Measurements from ENCODE around the gene UBE2D3.

The UBE2D3 gene

GRCh38 chr4:102786279-102786678, 41.1 kb downstream of the UBE2D3 start:
- Histone ChIP-seq H3K4me1 (ENCODE audit: insufficient read depth, low read length) (no peaks in the 10 kb centered on the region), H3K4me3 (ENCODE audit: low read length) (no peak overlapping the region), H3K36me3 (ENCODE audit: insufficient read depth, low read depth, low read length) (no peaks in the 10 kb centered on the region), H3K9ac (ENCODE audit: low read depth, low read length) (no peak overlapping the region), H3K27me3 (ENCODE audit: insufficient read depth, low read length) (no peaks in the 10 kb centered on the region), H3K9me3 (ENCODE audit: insufficient read depth, low read depth, low read length) (no peaks in the 10 kb centered on the region), H3K27ac (ENCODE audit: low read length) (no peak overlapping the region)

- Histone ChIP-seq H3K36me3 (ENCODE audit: insufficient read depth, low read depth, low read length) (no peaks in the 10 kb centered on the region), H3K27me3 (ENCODE audit: insufficient read depth, low read length) (no peaks in the 10 kb centered on the region), H3K27ac (ENCODE audit: low read length) (no peak overlapping the region), H3K4me3 (ENCODE audit: low read length) (no peak overlapping the region), H3K9ac (ENCODE audit: low read depth, low read length) (no peak overlapping the region), H3K9me3 (ENCODE audit: insufficient read depth, low read depth, low read length) (no peaks in the 10 kb centered on the region), H3K4me1 (ENCODE audit: insufficient read depth, low read length) (no peaks in the 10 kb centered on the region)
Observed at GRCh38 chr4:102783006-102783405, 44.3 kb downstream of the UBE2D3 start.

- Histone ChIP-seq H3K9ac (ENCODE audit: low read depth, low read length) (no peak overlapping the region), H3K27me3 (ENCODE audit: insufficient read depth, low read length) (no peaks in the 10 kb centered on the region), H3K36me3 (ENCODE audit: insufficient read depth, low read depth, low read length) (no peaks in the 10 kb centered on the region), H3K4me1 (ENCODE audit: insufficient read depth, low read length) (no peaks in the 10 kb centered on the region), H3K4me3 (ENCODE audit: low read length) (no peak overlapping the region), H3K27ac (ENCODE audit: low read length) (no peak overlapping the region), H3K9me3 (ENCODE audit: insufficient read depth, low read depth, low read length) (no peaks in the 10 kb centered on the region)
Observed at GRCh38 chr4:102781570-102781969, 45.8 kb downstream of the UBE2D3 start.

GRCh38 chr4:102780476-102781144, 46.7 kb downstream of the UBE2D3 start:
- H3K9me3 ChIP-seq (ENCODE audit: insufficient read depth, low read depth, low read length): no peaks in the 10 kb centered on the region
- H3K27me3 ChIP-seq (ENCODE audit: insufficient read depth, low read length): no peaks in the 10 kb centered on the region
- no peak overlapping the region for H3K27ac ChIP-seq (ENCODE audit: low read length)
- H3K9ac ChIP-seq (ENCODE audit: low read depth, low read length): no peak overlapping the region
- H3K36me3 ChIP-seq (ENCODE audit: insufficient read depth, low read depth, low read length): no peaks in the 10 kb centered on the region
- no peak overlapping the region for H3K4me3 ChIP-seq (ENCODE audit: low read length)
- H3K4me1 ChIP-seq (ENCODE audit: insufficient read depth, low read length): no peaks in the 10 kb centered on the region

GRCh38 chr4:102779204-102779603, 48.1 kb downstream of the UBE2D3 start:
- no peak overlapping the region for H3K9ac ChIP-seq (ENCODE audit: low read depth, low read length)
- no peaks in the 10 kb centered on the region for H3K36me3 ChIP-seq (ENCODE audit: insufficient read depth, low read depth, low read length)
- H3K4me3 ChIP-seq (ENCODE audit: low read length): no peak overlapping the region
- H3K27me3 ChIP-seq (ENCODE audit: insufficient read depth, low read length): no peaks in the 10 kb centered on the region
- no peak overlapping the region for H3K27ac ChIP-seq (ENCODE audit: low read length)
- no peaks in the 10 kb centered on the region for H3K4me1 ChIP-seq (ENCODE audit: insufficient read depth, low read length)
- no peaks in the 10 kb centered on the region for H3K9me3 ChIP-seq (ENCODE audit: insufficient read depth, low read depth, low read length)

GRCh38 chr4:102778720-102779119, 48.6 kb downstream of the UBE2D3 start:
- no peak overlapping the region for H3K4me3 ChIP-seq (ENCODE audit: low read length)
- no peaks in the 10 kb centered on the region for H3K27me3 ChIP-seq (ENCODE audit: insufficient read depth, low read length)
- H3K27ac ChIP-seq (ENCODE audit: low read length): no peak overlapping the region
- no peak overlapping the region for H3K9ac ChIP-seq (ENCODE audit: low read depth, low read length)
- no peaks in the 10 kb centered on the region for H3K9me3 ChIP-seq (ENCODE audit: insufficient read depth, low read depth, low read length)
- H3K4me1 ChIP-seq (ENCODE audit: insufficient read depth, low read length): no peaks in the 10 kb centered on the region
- H3K36me3 ChIP-seq (ENCODE audit: insufficient read depth, low read depth, low read length): no peaks in the 10 kb centered on the region

GRCh38 chr4:102775805-102776204, 51.5 kb downstream of the UBE2D3 start:
- no peak overlapping the region for H3K9ac ChIP-seq (ENCODE audit: low read depth, low read length)
- H3K27ac ChIP-seq (ENCODE audit: low read length): no peak overlapping the region
- H3K4me1 ChIP-seq (ENCODE audit: insufficient read depth, low read length): no peaks in the 10 kb centered on the region
- no peak overlapping the region for H3K4me3 ChIP-seq (ENCODE audit: low read length)
- H3K9me3 ChIP-seq (ENCODE audit: insufficient read depth, low read depth, low read length): no peaks in the 10 kb centered on the region
- no peaks in the 10 kb centered on the region for H3K27me3 ChIP-seq (ENCODE audit: insufficient read depth, low read length)
- H3K36me3 ChIP-seq (ENCODE audit: insufficient read depth, low read depth, low read length): no peaks in the 10 kb centered on the region

- Histone ChIP-seq H3K9me3 (ENCODE audit: insufficient read depth, low read depth, low read length) (no peaks in the 10 kb centered on the region), H3K27ac (ENCODE audit: low read length) (no peak overlapping the region), H3K27me3 (ENCODE audit: insufficient read depth, low read length) (no peaks in the 10 kb centered on the region), H3K4me1 (ENCODE audit: insufficient read depth, low read length) (no peaks in the 10 kb centered on the region), H3K36me3 (ENCODE audit: insufficient read depth, low read depth, low read length) (no peaks in the 10 kb centered on the region), H3K4me3 (ENCODE audit: low read length) (no peak overlapping the region), H3K9ac (ENCODE audit: low read depth, low read length) (no peak overlapping the region)
Observed at GRCh38 chr4:102774254-102774653, 53.1 kb downstream of the UBE2D3 start.

- H3K4me3 ChIP-seq (ENCODE audit: low read length): no peak overlapping the region
- no peaks in the 10 kb centered on the region for H3K36me3 ChIP-seq (ENCODE audit: insufficient read depth, low read depth, low read length)
- no peaks in the 10 kb centered on the region for H3K27me3 ChIP-seq (ENCODE audit: insufficient read depth, low read length)
- H3K27ac ChIP-seq (ENCODE audit: low read length): no peak overlapping the region
- H3K4me1 ChIP-seq (ENCODE audit: insufficient read depth, low read length): no peaks in the 10 kb centered on the region
- H3K9me3 ChIP-seq (ENCODE audit: insufficient read depth, low read depth, low read length): no peaks in the 10 kb centered on the region
- no peak overlapping the region for H3K9ac ChIP-seq (ENCODE audit: low read depth, low read length)
Observed at GRCh38 chr4:102772738-102773340, 54.5 kb downstream of the UBE2D3 start.

GRCh38 chr4:102764901-102765300, 62.5 kb downstream of the UBE2D3 start:
- Histone ChIP-seq H3K27ac (ENCODE audit: low read length) (no peak overlapping the region), H3K9ac (ENCODE audit: low read depth, low read length) (no peak overlapping the region), H3K4me3 (ENCODE audit: low read length) (no peak overlapping the region), H3K36me3 (ENCODE audit: insufficient read depth, low read depth, low read length) (no peaks in the 10 kb centered on the region), H3K4me1 (ENCODE audit: insufficient read depth, low read length) (peaks cover 6% of the 10 kb centered on the region; the same call in 1 of the 2 replicates), H3K9me3 (ENCODE audit: insufficient read depth, low read depth, low read length) (no peaks in the 10 kb centered on the region), H3K27me3 (ENCODE audit: insufficient read depth, low read length) (peaks cover 17% of the 10 kb centered on the region; the same call in 1 of the 2 replicates)

- H3K9ac ChIP-seq (ENCODE audit: low read depth, low read length): peak overlapping the region; percentile 84; the same call in 1 of the 2 replicates
- no peak overlapping the region for H3K27ac ChIP-seq (ENCODE audit: low read length)
- peaks cover 10% of the 10 kb centered on the region; the same call in 1 of the 2 replicates for H3K4me1 ChIP-seq (ENCODE audit: insufficient read depth, low read length)
- no peaks in the 10 kb centered on the region for H3K36me3 ChIP-seq (ENCODE audit: insufficient read depth, low read depth, low read length)
- peaks cover 23% of the 10 kb centered on the region; the same call in 1 of the 2 replicates for H3K27me3 ChIP-seq (ENCODE audit: insufficient read depth, low read length)
- peak overlapping the region; percentile 93 for H3K4me3 ChIP-seq (ENCODE audit: low read length)
- no peaks in the 10 kb centered on the region for H3K9me3 ChIP-seq (ENCODE audit: insufficient read depth, low read depth, low read length)
Observed at GRCh38 chr4:102761906-102762305, 65.4 kb downstream of the UBE2D3 start.

- no peaks in the 10 kb centered on the region for H3K9me3 ChIP-seq (ENCODE audit: insufficient read depth, low read depth, low read length)
- H3K27ac ChIP-seq (ENCODE audit: low read length): peak overlapping the region; percentile 2
- peak overlapping the region; percentile 84 for H3K9ac ChIP-seq (ENCODE audit: low read depth, low read length)
- no peaks in the 10 kb centered on the region for H3K36me3 ChIP-seq (ENCODE audit: insufficient read depth, low read depth, low read length)
- H3K27me3 ChIP-seq (ENCODE audit: insufficient read depth, low read length): peaks cover 23% of the 10 kb centered on the region; the same call in 1 of the 2 replicates
- H3K4me3 ChIP-seq (ENCODE audit: low read length): peak overlapping the region; percentile 93
- peaks cover 10% of the 10 kb centered on the region; the same call in 1 of the 2 replicates for H3K4me1 ChIP-seq (ENCODE audit: insufficient read depth, low read length)
Observed at GRCh38 chr4:102761296-102761701, 66.1 kb downstream of the UBE2D3 start.
